Gastrocnemius medialis (tissue), 4 donors: ENCODE results near the gene GMPR.

Source experiments
- CTCF ChIP-seq, 5 experiments: fragments of 450-650 bp in 3 of 5; fragments of 200-600 bp in 2 of 5; sonication (generic) in 2 of 5; IDR thresholded peaks in 4 of 5; conservative IDR thresholded peaks in 1 of 5; 1 replicate in 4 of 5; 2 replicates in 1 of 5; pipeline ENCODE4 v1.5.1; 2016 to 2019; ENCODE audit warnings: antibody characterized with exemption in 5 of 5, mild to moderate bottlenecking in 3 of 5, moderate library complexity in 3 of 5
- POLR2A ChIP-seq, 2 donors: fragments of 450-650 bp; IDR thresholded peaks; one replicate each; pipeline ENCODE4 v1.6.1; 2017; ENCODE audit warnings: antibody characterized with exemption in 2 of 2, mild to moderate bottlenecking in 2 of 2, moderate library complexity in 2 of 2

- no peak for TF ChIP-seq CTCF (IDR thresholded peaks at IDR 0.05 in 4 of 5, conservative IDR thresholded peaks at IDR 0.05 in 1 of 5)
- no peak for TF ChIP-seq POLR2A (IDR thresholded peaks at IDR 0.05)
Observed at GRCh38 chr6:16227048-16227562, 11.3 kb upstream of the GMPR start.
